Mesothelial cell of epicardium (in vitro differentiated cells): ENCODE data around the gene RBBP5. TPM values are rescaled to one million over a fixed set of nuclear protein-coding genes. Genes with fewer than 3 reads are reported as not detected.

Experiments
- DNase-seq, 2 experiments: peaks; one replicate each; pipeline ENCODE4 v3.0.0; 2021; ENCODE audit warnings: low spot score in 2 of 2; ENCODE audit not compliant: unreplicated experiment in 2 of 2
- H3K27ac Mint-ChIP-seq: 2 replicates; pipeline ENCODE4 v1.8.0; 2021; ENCODE audit warnings: mixed read lengths
- H3K27me3 Mint-ChIP-seq: 2 replicates; pipeline ENCODE4 v1.8.0; 2021; ENCODE audit warnings: low read depth, mixed read lengths
- H3K36me3 Mint-ChIP-seq: 2 replicates; pipeline ENCODE4 v1.8.0; 2021; ENCODE audit warnings: mixed read lengths
- H3K4me1 Mint-ChIP-seq: 2 replicates; pipeline ENCODE4 v1.8.0; 2021; ENCODE audit warnings: mixed read lengths
- H3K4me3 Mint-ChIP-seq: 2 replicates; pipeline ENCODE4 v1.8.0; 2021; ENCODE audit warnings: mild to moderate bottlenecking, moderate library complexity, mixed read lengths
- H3K9me3 Mint-ChIP-seq: 2 replicates; pipeline ENCODE4 v1.8.0; 2021; ENCODE audit warnings: mixed read lengths
- CTCF ChIP-seq: fragments of 200-600 bp; sonication (generic); IDR thresholded peaks from one replicate; pipeline ENCODE4 v1.5.0; 2021; ENCODE audit warnings: antibody characterized with exemption; ENCODE audit not compliant: unreplicated experiment
- total RNA-seq: library from RNA; stranded (reverse); gene quantifications from 3 replicates; pipeline ENCODE4 v1.2.1, GENCODE V29; 2021

The RBBP5 gene
- total RNA-seq, 1 donor from 2014 or later = 15.7 TPM

- Mint-ChIP-seq H3K4me3 (no peak overlapping the region), H3K27me3 (peaks cover 36% of the 10 kb centered on the region), H3K9me3 (no peaks in the 10 kb centered on the region), H3K36me3 (no peaks in the 10 kb centered on the region), H3K4me1 (no peaks in the 10 kb centered on the region), H3K27ac (no peak overlapping the region)
- DNase-seq = no peak
- no peak for TF ChIP-seq CTCF
Measured at GRCh38 chr1:205056188-205056611, 65.6 kb downstream of the RBBP5 start.

GRCh38 chr1:205054013-205054412 lies 67.8 kb downstream of the RBBP5 start:
- DNase-seq = no peak
- Mint-ChIP-seq H3K36me3 (no peaks in the 10 kb centered on the region), H3K27ac (no peak overlapping the region), H3K4me1 (no peaks in the 10 kb centered on the region), H3K4me3 (no peak overlapping the region), H3K27me3 (peaks cover 44% of the 10 kb centered on the region), H3K9me3 (no peaks in the 10 kb centered on the region)
- TF ChIP-seq CTCF = no peak

GRCh38 chr1:205053296-205053695 lies 68.5 kb downstream of the RBBP5 start:
- no peaks in the 10 kb centered on the region for H3K36me3 Mint-ChIP-seq
- peaks cover 45% of the 10 kb centered on the region for H3K27me3 Mint-ChIP-seq
- TF ChIP-seq CTCF = no peak
- no peak overlapping the region for H3K4me3 Mint-ChIP-seq
- H3K4me1 Mint-ChIP-seq = no peaks in the 10 kb centered on the region
- H3K9me3 Mint-ChIP-seq = no peaks in the 10 kb centered on the region
- no peak for DNase-seq
- H3K27ac Mint-ChIP-seq = no peak overlapping the region

- Mint-ChIP-seq H3K9me3 (no peaks in the 10 kb centered on the region), H3K4me1 (no peaks in the 10 kb centered on the region), H3K27me3 (peaks cover 51% of the 10 kb centered on the region), H3K4me3 (no peak overlapping the region), H3K36me3 (no peaks in the 10 kb centered on the region), H3K27ac (no peak overlapping the region)
- TF ChIP-seq CTCF = no peak
- no peak for DNase-seq
Measured at GRCh38 chr1:205052690-205053089, 69.1 kb downstream of the RBBP5 start.

GRCh38 chr1:205049479-205049878 lies 72.3 kb downstream of the RBBP5 start:
- no peak overlapping the region for H3K27ac Mint-ChIP-seq
- DNase-seq = no peak
- peaks cover 66% of the 10 kb centered on the region for H3K27me3 Mint-ChIP-seq
- H3K9me3 Mint-ChIP-seq = no peaks in the 10 kb centered on the region
- no peak overlapping the region for H3K4me3 Mint-ChIP-seq
- no peaks in the 10 kb centered on the region for H3K36me3 Mint-ChIP-seq
- H3K4me1 Mint-ChIP-seq = no peaks in the 10 kb centered on the region
- TF ChIP-seq CTCF = no peak

- Mint-ChIP-seq H3K4me3 (no peak overlapping the region), H3K4me1 (no peaks in the 10 kb centered on the region), H3K27ac (no peak overlapping the region), H3K36me3 (no peaks in the 10 kb centered on the region), H3K9me3 (no peaks in the 10 kb centered on the region), H3K27me3 (peaks cover 69% of the 10 kb centered on the region)
- no peak for DNase-seq
- no peak for TF ChIP-seq CTCF
Measured at GRCh38 chr1:205048382-205048781, 73.4 kb downstream of the RBBP5 start.
